K562 (cell line): ENCODE measurements around the gene IGIP. TPM values are rescaled to one million over a fixed set of nuclear protein-coding genes. Genes with fewer than 3 reads are reported as not detected.
A peak's percentile ranks its signal among the peaks of the same experiment; 100 is the strongest.

Source experiments
- ATAC-seq: fragments of 200-7000 bp; cut with Tn5 transposase; 3 replicates; pipeline ENCODE4 v1.9.1; 2020; ENCODE audit warnings: moderate library complexity
- BruUV-seq: library from RNA; stranded (reverse); fragments of 400-500 nt; replicated peaks from 2 replicates; lab custom pipeline; 2021; lab: Mats Ljungman, UMichigan
- CTCF ChIA-PET: fragments of 300-600 bp; formaldehyde crosslinking; extraction: SDS; loops from one replicate; lab custom pipeline; 2021; ENCODE audit warnings: low intra/inter-chr PET ratio; lab: Yijun Ruan, JAX
- POLR2A ChIA-PET: fragments of 300-600, 350-650 bp; sonication (Branson Sonifier 250); formaldehyde crosslinking; extraction: SDS; loops from one replicate; lab custom pipeline; 2021; ENCODE audit warnings: antibody characterized with exemption, inconsistent platforms; lab: Yijun Ruan, JAX
- DNase-seq, 4 experiments: peaks; one replicate each; pipeline versions ENCODE4 v3.0.0 to v3.0.0-alpha.2; 2011 to 2018; ENCODE audit warnings: low spot score in 3 of 4, mixed read lengths in 3 of 4; ENCODE audit errors: extremely low read depth in 1 of 4
- FAIRE-seq: peaks from 2 replicates; lab custom pipeline; 2011; peaks lifted over from hg19 to GRCh38; lab: Jason Lieb, UNC
- H2AFZ ChIP-seq: 2 replicates; pipeline ENCODE4 v1.6.0; 2011; ENCODE audit warnings: low read depth, low read length, control low read depth, inconsistent platforms
- H3K27ac ChIP-seq: fragments of 200-600 bp; 3 replicates; pipeline ENCODE4 v1.8.0; 2011; ENCODE audit warnings: low read depth, mild to moderate bottlenecking, control low read depth, inconsistent platforms, low read length, moderate library complexity, mixed read lengths; ENCODE audit errors: extremely low read depth
- H3K27me3 ChIP-seq, 2 experiments: fragments of 300-600 bp in 1 of 2; 2 replicates in 1 of 2; 3 replicates in 1 of 2; pipeline versions ENCODE4 v1.6.0 to v1.8.0; 2011; ENCODE audit warnings: inconsistent platforms in 2 of 2, low read length in 2 of 2, mild to moderate bottlenecking in 1 of 2, mixed read lengths in 1 of 2, moderate library complexity in 1 of 2; ENCODE audit not compliant: control insufficient read depth in 2 of 2, insufficient read depth in 2 of 2
- H3K36me3 ChIP-seq: fragments of 300-600 bp; 3 replicates; pipeline ENCODE4 v1.8.0; 2011; ENCODE audit warnings: mild to moderate bottlenecking, low read length, inconsistent platforms; ENCODE audit not compliant: control insufficient read depth, insufficient read depth
- H3K4me1 ChIP-seq, 2 experiments: fragments of 200-600 bp in 1 of 2; replicated peaks in 1 of 2; 2 replicates in 1 of 2; 3 replicates in 1 of 2; pipeline versions ENCODE4 v1.5.1 to v1.8.0; 2011; ENCODE audit warnings: inconsistent platforms in 2 of 2, low read length in 2 of 2, mild to moderate bottlenecking in 1 of 2, mixed read lengths in 1 of 2, moderate library complexity in 1 of 2; ENCODE audit not compliant: control insufficient read depth in 2 of 2, insufficient read depth in 2 of 2
- H3K4me2 ChIP-seq: 2 replicates; pipeline ENCODE4 v1.6.1; 2011; ENCODE audit warnings: low read length, control low read depth, inconsistent platforms, mixed read lengths; ENCODE audit not compliant: insufficient read depth
- H3K4me3 ChIP-seq: fragments of 200-600 bp; sonication (generic), shearing (Covaris generic); 2 replicates; pipeline ENCODE4 v1.5.1; 2016; ENCODE audit warnings: control low read depth, inconsistent platforms
- H3K79me2 ChIP-seq: fragments of 200-600 bp; 3 replicates; pipeline ENCODE4 v1.8.0; 2011; ENCODE audit warnings: low read length, inconsistent platforms; ENCODE audit not compliant: control insufficient read depth, insufficient read depth
- H3K9ac ChIP-seq, 2 experiments: 2 replicates each; pipeline versions ENCODE4 v1.6.0 to v1.6.1; 2011; ENCODE audit warnings: low read depth in 2 of 2, low read length in 2 of 2, control low read depth in 1 of 2, inconsistent platforms in 1 of 2, mild to moderate bottlenecking in 1 of 2, mixed read lengths in 1 of 2; ENCODE audit not compliant: insufficient read depth in 1 of 2
- H3K9me1 ChIP-seq: one replicate; pipeline ENCODE4 v1.6.0; 2011; ENCODE audit warnings: inconsistent platforms, mild to moderate bottlenecking, low read length, moderate library complexity; ENCODE audit not compliant: control insufficient read depth, insufficient read depth
- H3K9me3 ChIP-seq: replicated peaks from 2 replicates; pipeline ENCODE4 v1.5.1; 2011; ENCODE audit warnings: low read depth, low read length, inconsistent platforms; ENCODE audit not compliant: control insufficient read depth, insufficient read depth
- H4K20me1 ChIP-seq: replicated peaks from 2 replicates; pipeline ENCODE4 v1.6.1; 2011; ENCODE audit warnings: low read length, inconsistent platforms, mixed read lengths; ENCODE audit not compliant: control insufficient read depth, insufficient read depth
- ATF7 ChIP-seq: fragments of 450-650 bp; IDR thresholded peaks from 2 replicates; pipeline ENCODE4 v1.7.1; 2014; ENCODE audit warnings: mild to moderate bottlenecking, moderate library complexity
- CHD2 ChIP-seq: IDR thresholded peaks from 2 replicates; pipeline ENCODE4 v1.6.1; 2011; ENCODE audit warnings: low read depth, low read length
- FOSL1 ChIP-seq: fragments of 200-800 bp; sonication (Bioruptor generic); conservative IDR thresholded peaks from 2 replicates; pipeline ENCODE4 v1.6.1; 2016; ENCODE audit warnings: missing genetic modification characterization, missing compliant biosample characterization
- NR3C1 ChIP-seq: sonication (generic); formaldehyde crosslinking; IDR thresholded peaks from 2 replicates; pipeline ENCODE4 v1.8.1; 2022; ENCODE audit warnings: missing genetic modification reagents
- POLR2AphosphoS5 ChIP-seq: IDR thresholded peaks from 2 replicates; pipeline ENCODE4 v1.6.1; 2011; ENCODE audit warnings: mild to moderate bottlenecking, low read depth, low read length, moderate library complexity; ENCODE audit not compliant: control insufficient read depth, insufficient read depth
- POLR3A ChIP-seq: IDR thresholded peaks from 2 replicates; pipeline ENCODE4 v1.6.1; 2011; ENCODE audit warnings: borderline replicate concordance, mild to moderate bottlenecking, moderate library complexity; ENCODE audit not compliant: insufficient read length, insufficient read depth; ENCODE audit errors: extremely low read depth
- RBM17 ChIP-seq: fragments of 200-400 bp; formaldehyde crosslinking; IDR thresholded peaks from 2 replicates; pipeline ENCODE4 v1.6.1; 2017; ENCODE audit warnings: low read depth, mild to moderate bottlenecking, low read length, borderline replicate concordance
- RHOXF2B ChIP-seq: fragments of 250-450 bp; sonication (Bioruptor Pico); conservative IDR thresholded peaks from 2 replicates; pipeline ENCODE4 v1.5.1; 2021
- TAL1 ChIP-seq: fragments of 450-650 bp; IDR thresholded peaks from 2 replicates; pipeline ENCODE4 v1.6.1; 2016; ENCODE audit warnings: mild to moderate bottlenecking
- ZNF3 ChIP-seq: fragments of 250-450 bp; sonication (Bioruptor Pico); IDR thresholded peaks from 2 replicates; pipeline ENCODE4 v1.5.0; 2021; ENCODE audit warnings: mild to moderate bottlenecking, moderate library complexity
- ZNF707 ChIP-seq: fragments of 250-450 bp; sonication (Bioruptor Pico); conservative IDR thresholded peaks from 2 replicates; pipeline ENCODE4 v1.8.0; 2022; ENCODE audit warnings: inconsistent platforms, mild to moderate bottlenecking, moderate library complexity
- in situ Hi-C: fragments of 300-500 bp; cut with MboI; formaldehyde crosslinking; loops from 4 replicates; pipeline ENCODE4 v1.15.0; 2018; ENCODE audit warnings: inconsistent platforms, mixed read lengths
- intact Hi-C: fragments of 100-400 bp; cut with micrococcal nuclease; formaldehyde crosslinking; loops from 2 replicates; pipeline ENCODE4 v1.14.2; 2022
- polyA plus RNA-seq, 8 experiments: library from polyadenylated mRNA; depleted of rRNA in 4 of 8; stranded (reverse) in 5 of 8; unstranded in 3 of 8; fragments of >200 nt; fragmentation: Nextera tagmentation in 2 of 8; fragmentation: Illumina TruSeq in 1 of 8; extraction: Ambion mirVana in 2 of 8; extraction: Trizol in 1 of 8; gene quantifications; 2 replicates each; pipeline versions ENCODE4 v1.2.1 to v1.2.3, GENCODE V29; 2011 to 2014; ENCODE audit warnings: inconsistent platforms in 1 of 8, missing spikeins in 1 of 8
- total RNA-seq, 7 experiments: library from RNA; depleted of rRNA in 6 of 7; stranded (reverse); fragments of >200 nt in 6 of 7; fragmentation: Illumina TruSeq in 2 of 7; extraction: Trizol in 2 of 7; gene quantifications; 2 replicates each; pipeline versions ENCODE4 v1.2.1 to v1.2.3, GENCODE V29; 2011 to 2021; ENCODE audit warnings: low replicate concordance in 1 of 7
- TF ChIP-seq, protein P1 (sequence below): fragments of 450-650 bp; IDR thresholded peaks from 2 replicates; pipeline ENCODE4 v1.6.1; 2018; ENCODE audit not compliant: partially characterized antibody
- TF ChIP-seq, protein P2 (sequence below): fragments of 250-450 bp; sonication (Bioruptor Pico); IDR thresholded peaks from 2 replicates; pipeline ENCODE4 v1.5.1; 2021; ENCODE audit warnings: mild to moderate bottlenecking
- TF ChIP-seq, protein P3 (sequence below): fragments of 450-650 bp; conservative IDR thresholded peaks from 2 replicates; pipeline ENCODE4 v1.6.1; 2016; ENCODE audit warnings: missing genetic modification characterization, low read depth, mild to moderate bottlenecking, missing compliant biosample characterization, moderate library complexity

IGIP gene
- total and polyA plus RNA-seq, 9 of the 15 experiments (the other 6 are each of a cell fraction or from before 2014, with no cell fraction given) = 0.52 to 1.6 (median 1.2) TPM

DNA sequence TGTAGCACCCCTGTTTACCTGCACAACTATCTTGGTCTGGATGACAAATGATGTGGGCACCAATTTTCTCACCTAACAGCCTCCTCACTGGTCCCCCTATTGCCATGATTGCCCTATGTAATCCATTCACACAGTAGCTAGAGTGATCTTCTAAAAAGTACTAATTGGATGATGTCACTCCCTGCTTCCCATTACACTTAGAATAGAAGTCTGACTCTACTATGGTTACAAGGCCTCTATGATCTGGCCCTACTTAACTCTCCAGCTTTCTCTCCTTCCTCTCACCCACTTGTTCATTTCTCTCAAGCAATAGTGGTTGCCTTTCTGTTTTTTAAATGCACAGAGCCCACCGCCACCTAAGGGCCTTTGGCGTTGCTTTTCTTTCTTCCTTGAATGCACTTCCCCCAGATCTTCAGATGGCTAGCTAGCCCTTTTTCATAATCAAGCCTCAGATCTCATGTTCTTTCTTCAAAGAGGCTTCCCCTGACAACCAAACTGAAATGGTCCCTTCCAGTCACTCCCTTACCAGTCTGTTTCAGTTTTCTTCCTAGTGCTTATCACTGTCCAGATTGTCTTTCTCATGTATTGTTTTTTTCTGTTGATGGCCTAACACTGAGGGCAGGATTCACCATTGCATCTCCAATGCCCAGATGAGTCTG lies 8.7 kb downstream of the IGIP start (continued):
- TF ChIP-seq ATF7 (0 out of 2 replicates have a peak, but pooled peaks have one; percentile 14), NR3C1 (CRISPR knock-in tag) (no peak), RHOXF2B (CRISPR knock-in tag) (no peak)
- TF ChIP-seq, protein P1, sequence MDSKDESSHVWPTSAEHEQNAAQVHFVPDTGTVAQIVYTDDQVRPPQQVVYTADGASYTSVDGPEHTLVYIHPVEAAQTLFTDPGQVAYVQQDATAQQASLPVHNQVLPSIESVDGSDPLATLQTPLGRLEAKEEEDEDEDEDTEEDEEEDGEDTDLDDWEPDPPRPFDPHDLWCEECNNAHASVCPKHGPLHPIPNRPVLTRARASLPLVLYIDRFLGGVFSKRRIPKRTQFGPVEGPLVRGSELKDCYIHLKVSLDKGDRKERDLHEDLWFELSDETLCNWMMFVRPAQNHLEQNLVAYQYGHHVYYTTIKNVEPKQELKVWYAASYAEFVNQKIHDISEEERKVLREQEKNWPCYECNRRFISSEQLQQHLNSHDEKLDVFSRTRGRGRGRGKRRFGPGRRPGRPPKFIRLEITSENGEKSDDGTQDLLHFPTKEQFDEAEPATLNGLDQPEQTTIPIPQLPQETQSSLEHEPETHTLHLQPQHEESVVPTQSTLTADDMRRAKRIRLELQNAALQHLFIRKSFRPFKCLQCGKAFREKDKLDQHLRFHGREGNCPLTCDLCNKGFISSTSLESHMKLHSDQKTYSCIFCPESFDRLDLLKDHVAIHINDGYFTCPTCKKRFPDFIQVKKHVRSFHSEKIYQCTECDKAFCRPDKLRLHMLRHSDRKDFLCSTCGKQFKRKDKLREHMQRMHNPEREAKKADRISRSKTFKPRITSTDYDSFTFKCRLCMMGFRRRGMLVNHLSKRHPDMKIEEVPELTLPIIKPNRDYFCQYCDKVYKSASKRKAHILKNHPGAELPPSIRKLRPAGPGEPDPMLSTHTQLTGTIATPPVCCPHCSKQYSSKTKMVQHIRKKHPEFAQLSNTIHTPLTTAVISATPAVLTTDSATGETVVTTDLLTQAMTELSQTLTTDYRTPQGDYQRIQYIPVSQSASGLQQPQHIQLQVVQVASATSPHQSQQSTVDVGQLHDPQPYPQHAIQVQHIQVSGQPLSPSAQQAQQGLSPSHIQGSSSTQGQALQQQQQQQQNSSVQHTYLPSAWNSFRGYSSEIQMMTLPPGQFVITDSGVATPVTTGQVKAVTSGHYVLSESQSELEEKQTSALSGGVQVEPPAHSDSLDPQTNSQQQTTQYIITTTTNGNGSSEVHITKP = peak; percentile 87

DNA sequence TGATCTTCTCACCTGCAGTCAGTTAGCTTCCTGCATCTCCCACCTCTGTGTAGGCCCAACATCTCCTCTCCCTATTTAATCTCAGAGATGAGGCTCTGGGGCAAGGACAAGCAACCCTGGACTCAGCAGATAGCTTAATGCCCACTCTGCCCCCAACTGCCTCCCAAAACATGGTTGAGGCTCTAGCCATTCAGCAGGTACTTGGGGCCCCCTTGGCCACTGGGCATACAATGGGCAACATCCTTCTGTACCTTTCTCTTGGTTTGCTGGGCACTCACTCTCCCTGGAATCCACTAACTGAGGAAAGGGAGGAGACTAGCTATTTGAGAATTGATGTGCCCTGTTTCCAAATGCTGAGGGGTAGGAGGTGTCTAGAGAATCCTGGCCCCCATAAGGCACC lies 9.4 kb downstream of the IGIP start:
- intact Hi-C loops (no loop called here), in situ Hi-C loops (no loop called here)
- H3K4me1 ChIP-seq = no peaks in the 10 kb centered on the region; a peak in 1 of 5 replicates
- CTCF ChIA-PET = no interaction called here
- BruUV-seq = no TSS peak
- ATAC-seq (no peak), DNase-seq (no peak), FAIRE-seq (no peak)
- H3K9me3 ChIP-seq = no peaks in the 10 kb centered on the region; the same call in 1 of the 2 replicates
- H3K27ac ChIP-seq = no peak overlapping the region
- H3K4me3 ChIP-seq = no peak overlapping the region
- TF ChIP-seq CHD2 = no peak
- TF ChIP-seq RBM17 = no peak
- no peak for TF ChIP-seq ZNF707 (CRISPR knock-in tag)
- no peak for TF ChIP-seq TAL1
- TF ChIP-seq FOSL1 = no peak
- TF ChIP-seq, protein P2, sequence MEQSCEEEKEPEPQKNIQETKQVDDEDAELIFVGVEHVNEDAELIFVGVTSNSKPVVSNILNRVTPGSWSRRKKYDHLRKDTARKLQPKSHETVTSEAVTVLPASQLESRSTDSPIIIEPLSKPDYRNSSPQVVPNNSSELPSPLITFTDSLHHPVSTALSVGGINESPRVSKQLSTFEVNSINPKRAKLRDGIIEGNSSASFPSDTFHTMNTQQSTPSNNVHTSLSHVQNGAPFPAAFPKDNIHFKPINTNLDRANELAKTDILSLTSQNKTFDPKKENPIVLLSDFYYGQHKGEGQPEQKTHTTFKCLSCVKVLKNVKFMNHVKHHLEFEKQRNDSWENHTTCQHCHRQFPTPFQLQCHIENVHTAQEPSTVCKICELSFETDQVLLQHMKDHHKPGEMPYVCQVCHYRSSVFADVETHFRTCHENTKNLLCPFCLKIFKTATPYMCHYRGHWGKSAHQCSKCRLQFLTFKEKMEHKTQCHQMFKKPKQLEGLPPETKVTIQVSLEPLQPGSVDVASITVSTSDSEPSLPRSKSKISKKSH (CRISPR knock-in tag) = no peak
- TF ChIP-seq, protein P3, sequence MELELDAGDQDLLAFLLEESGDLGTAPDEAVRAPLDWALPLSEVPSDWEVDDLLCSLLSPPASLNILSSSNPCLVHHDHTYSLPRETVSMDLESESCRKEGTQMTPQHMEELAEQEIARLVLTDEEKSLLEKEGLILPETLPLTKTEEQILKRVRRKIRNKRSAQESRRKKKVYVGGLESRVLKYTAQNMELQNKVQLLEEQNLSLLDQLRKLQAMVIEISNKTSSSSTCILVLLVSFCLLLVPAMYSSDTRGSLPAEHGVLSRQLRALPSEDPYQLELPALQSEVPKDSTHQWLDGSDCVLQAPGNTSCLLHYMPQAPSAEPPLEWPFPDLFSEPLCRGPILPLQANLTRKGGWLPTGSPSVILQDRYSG (tag) = no peak
- TF ChIP-seq ZNF3 (CRISPR knock-in tag) = no peak
- TF ChIP-seq POLR3A = no peak
- no peak for TF ChIP-seq POLR2AphosphoS5
- no peak overlapping the region for H2AFZ ChIP-seq
- H3K9ac ChIP-seq = no peak overlapping the region
- no peak overlapping the region for H3K4me2 ChIP-seq
- H3K9me1 ChIP-seq = no peaks in the 10 kb centered on the region
- H3K36me3 ChIP-seq = no peaks in the 10 kb centered on the region
- POLR2A ChIA-PET = interaction anchor here (1.6 kb wide), 1 partner anchor 12 kb away, joined by 4 read pairs; no protein-coding TSS in a partner anchor
- peaks cover 3 to 5% of the 10 kb centered on the region in 2 experiments; a peak in 2 of 5 replicates for H3K27me3 ChIP-seq
- H4K20me1 ChIP-seq = no peaks in the 10 kb centered on the region
- H3K79me2 ChIP-seq = no peaks in the 10 kb centered on the region
